ENCODE measurements around the gene RYR1.
A peak's percentile ranks its signal among the peaks of the same experiment; 100 is the strongest.
"Not testable (repeated sequence)": the region's sequence is repeated elsewhere in the genome, so short reads cannot be mapped to it uniquely, and the experiment has no call there.

Gene RYR1

DNA sequence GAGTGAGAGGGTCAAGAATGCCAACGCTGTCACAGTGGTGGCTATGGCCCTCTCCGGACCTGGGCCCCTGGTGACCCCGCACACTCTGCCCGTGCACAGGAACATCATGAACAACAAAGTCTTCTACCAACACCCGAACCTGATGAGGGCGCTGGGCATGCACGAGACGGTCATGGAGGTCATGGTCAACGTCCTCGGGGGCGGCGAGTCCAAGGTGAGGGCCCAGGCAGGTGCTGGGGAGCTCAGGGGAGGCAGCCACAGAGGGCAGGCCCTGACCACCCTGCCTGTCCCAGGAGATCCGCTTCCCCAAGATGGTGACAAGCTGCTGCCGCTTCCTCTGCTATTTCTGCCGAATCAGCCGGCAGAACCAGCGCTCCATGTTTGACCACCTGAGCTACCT is 62.6 kb downstream of the RYR1 start:
- no peak for DNase-seq

DNA sequence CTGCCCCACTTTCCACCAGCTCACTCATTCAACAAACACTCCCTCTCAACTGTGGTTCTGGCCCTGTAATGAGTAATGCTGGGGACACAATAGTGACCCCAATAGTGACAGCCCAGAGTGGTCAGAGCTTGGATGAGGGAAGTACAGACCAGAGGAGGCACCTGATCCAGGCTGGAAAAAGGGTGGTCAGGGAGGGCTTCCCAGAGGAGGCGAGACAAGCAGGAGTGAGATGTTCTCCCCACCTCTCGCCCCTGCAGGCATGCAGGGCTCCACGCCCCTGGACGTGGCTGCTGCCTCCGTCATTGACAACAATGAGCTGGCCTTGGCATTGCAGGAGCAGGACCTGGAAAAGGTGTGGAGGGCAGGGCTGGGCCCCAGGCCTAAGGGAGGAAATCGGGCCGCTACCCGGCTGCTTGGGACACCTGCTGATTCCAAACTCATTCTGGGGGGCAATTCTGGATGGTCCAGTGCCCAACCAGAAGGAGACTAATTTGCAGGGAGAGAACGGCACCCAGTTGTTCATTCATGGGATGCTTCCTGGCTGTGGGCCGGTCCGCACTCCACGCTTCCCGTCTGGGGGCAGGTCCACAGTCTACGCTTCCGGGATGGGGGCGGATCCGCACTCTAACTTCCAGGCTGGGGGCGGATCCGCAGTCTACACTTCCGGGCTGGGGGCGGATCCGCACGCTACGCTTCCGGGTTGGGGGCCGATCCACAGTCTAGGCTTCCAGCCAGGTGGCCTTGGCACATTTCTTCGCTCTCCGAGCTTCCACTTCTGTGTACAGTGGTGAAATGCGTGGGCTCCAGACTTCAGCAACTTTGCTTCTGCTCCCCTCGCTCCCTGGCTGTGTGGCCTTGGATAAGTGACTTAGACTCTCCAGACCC is 63.4 kb downstream of the RYR1 start:
- DNase-seq: no peak

DNA sequence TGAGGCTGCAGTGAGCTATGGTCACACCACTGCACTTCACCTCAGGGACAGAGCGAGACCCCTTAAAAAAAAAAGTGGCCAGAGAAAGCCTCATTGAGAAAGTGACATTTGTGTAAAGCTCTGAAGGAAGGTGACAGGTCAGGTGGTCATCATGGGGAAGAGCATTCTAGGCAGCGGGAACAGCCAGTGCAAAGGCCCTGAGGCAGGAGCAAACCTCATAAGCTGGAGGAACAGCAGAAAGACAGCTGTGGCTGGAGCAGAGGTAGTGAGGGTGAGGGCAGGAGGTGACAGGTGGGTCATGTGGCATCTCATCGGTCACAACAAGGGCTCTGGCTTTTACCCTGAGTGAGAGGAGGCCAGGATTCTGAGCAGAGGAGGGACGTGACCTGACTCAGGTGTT is 64.4 kb downstream of the RYR1 start:
- no peak for DNase-seq

DNA sequence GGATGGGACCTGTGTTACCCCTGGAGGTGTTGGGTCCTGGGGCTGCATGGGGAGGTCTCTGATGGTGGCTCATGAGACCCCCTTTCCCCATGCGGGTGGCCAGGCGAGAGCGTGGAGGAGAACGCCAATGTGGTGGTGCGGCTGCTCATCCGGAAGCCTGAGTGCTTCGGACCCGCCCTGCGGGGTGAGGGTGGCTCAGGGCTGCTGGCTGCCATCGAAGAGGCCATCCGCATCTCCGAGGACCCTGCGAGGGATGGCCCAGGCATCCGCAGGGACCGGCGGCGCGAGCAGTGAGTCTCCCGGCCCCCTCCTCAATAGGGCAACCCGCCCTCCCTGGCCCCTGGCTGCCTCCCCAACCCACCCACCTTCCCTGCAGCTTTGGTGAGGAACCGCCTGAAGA is 66.0 kb downstream of the RYR1 start:
- no peak for DNase-seq

DNA sequence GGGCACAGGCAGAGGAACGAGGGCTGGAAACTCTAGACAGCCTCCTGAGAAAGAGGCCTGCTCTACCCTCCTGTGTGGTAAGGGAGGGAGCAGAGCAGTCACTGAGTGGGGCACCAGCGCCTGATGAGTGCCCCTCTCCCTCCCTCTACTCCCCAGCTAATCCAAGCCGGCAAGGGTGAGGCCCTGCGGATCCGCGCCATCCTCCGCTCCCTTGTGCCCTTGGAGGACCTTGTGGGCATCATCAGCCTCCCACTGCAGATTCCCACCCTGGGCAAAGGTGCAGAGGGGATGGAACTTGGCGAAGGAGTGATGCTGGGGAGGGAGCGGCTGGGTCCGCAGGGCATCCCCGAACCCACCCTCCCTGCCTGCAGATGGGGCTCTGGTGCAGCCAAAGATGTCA is 67.0 kb downstream of the RYR1 start:
- DNase-seq: no peak

DNA sequence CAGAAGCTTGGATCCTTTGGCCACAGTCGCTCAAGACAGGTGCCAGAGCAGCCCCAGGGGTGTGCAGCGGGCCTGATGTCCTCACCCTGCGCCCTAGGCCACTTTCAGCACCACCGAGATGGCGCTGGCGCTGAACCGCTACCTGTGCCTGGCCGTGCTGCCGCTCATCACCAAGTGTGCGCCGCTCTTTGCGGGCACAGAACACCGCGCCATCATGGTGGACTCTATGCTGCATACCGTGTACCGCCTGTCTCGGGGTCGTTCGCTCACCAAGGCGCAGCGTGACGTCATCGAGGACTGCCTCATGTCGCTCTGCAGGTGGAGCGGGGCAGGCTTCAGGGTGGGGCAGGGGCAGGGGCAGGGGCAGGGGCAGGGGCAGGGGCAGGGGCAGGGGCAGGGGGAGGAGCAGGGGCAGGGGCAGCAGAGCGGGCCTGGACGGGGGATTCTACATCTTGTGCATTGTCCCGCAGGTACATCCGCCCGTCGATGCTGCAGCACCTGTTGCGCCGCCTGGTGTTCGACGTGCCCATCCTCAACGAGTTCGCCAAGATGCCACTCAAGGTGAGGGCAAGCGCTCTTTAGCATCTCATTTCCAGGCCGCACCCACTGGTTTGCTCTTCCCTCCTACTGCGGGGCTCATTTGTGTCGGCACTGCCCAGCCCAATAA is 69.1 kb downstream of the RYR1 start:
- DNase-seq: no peak

DNA sequence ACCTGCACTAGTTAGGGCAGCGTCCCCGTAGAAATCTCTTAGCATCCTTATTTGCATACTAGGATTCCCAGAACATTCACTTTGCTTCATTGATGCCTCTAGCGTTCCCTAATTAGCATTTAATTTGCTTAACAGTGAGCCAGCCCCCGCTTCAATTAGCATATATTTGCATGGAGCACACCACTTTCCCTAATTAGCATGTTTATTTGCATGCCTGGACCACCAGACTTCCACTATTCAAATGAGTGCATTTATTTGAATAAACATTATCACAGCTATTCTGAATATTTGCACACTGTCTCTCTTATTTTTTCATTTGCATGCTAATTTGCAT is 69.6 kb downstream of the RYR1 start:
- DNase-seq: no peak

DNA sequence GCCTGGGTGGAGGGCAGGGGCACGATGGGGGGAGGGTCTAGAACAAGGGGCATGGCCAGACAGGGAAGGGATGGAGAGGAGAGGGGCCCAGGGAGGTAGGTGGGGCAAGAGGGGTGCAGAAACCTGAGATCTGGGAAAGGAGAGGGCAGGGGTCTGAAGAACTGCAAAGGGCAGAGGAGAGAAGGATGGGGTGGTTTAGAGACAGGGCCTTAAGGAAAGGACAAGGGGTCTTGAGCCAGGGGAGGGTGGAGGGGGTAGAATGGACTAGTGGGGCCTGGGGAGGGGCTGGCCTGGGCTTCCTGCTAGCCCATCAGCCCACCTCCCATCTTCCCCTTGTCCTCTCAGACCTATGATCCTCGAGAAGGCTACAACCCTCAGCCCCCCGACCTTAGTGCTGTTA is 72.5 kb downstream of the RYR1 start:
- DNase-seq: no peak

DNA sequence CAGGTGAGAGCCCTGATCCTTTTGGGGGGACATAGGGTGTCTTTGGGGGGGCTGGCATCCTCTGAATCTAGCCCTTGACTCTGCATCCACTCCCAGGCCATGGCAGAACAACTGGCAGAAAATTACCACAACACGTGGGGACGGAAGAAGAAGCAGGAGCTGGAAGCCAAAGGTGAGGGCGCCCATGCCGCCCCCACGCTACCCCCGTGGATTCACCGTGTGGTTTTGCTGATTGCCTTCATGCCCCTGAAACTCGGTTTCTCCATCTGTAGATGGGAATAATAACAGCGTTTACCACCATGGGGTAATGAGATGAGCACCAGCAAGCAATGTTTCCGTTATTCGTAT is 72.9 kb downstream of the RYR1 start:
- no peak for DNase-seq

DNA sequence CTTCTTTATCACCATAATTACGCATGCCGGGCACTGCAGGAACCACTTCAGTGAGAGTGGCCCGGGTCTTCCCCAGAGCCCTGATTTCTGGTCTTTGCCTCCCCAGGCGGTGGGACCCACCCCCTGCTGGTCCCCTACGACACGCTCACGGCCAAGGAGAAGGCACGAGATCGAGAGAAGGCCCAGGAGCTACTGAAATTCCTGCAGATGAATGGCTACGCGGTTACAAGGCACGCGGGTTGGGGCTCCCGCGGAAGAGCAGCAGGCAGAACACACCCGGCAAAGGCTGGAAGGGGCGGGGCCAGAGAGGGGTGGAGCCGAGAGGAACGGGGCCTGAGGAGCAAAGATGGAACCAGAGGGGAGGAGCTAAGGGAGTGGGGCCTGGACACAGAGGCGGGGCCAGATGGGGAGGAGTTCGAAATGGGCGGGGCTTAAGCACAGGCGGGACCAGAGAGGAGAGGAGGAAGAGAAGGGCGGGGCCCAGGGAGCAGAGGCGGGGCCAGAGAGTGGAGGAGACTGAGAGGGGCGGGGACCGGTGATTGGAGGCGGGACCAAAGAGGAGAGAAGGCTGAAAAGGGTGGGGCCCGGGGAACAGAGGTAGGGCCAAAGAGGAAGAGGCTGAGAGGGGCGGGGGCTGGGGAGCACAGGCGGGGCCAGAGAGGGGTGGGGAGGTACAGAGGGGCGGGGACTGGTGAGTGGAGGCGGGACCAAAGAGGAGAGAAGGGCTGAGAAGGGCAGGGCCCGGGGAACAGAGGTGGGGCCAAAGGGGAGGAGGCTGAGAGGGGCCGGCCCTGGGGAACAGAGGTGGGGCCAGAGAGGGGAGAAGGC is 73.4 kb downstream of the RYR1 start:
- DNase-seq: peak; percentile 92

DNA sequence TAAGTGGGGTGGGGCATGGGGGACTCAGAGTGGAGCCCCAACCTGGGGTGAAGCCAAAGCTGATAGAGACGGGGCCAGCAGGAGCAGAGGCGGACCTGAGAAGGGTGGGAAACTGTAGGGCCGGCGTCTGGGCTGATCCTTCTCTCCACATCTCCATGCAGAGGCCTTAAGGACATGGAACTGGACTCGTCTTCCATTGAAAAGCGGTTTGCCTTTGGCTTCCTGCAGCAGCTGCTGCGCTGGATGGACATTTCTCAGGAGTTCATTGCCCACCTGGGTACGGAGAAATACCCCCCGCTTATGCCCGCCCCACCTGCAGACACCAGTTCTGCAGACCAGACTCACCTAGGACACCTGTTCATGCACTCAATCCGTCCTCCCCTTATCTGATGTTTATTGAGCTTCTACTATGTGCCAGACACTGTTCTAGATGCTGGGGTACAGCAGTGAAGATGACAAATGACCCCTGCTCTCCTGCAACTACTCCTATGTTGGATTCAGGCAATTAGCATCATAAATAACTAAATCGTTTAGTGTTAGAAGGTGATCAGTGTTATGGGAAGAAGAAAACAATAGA is 74.1 kb downstream of the RYR1 start:
- DNase-seq: no peak

DNA sequence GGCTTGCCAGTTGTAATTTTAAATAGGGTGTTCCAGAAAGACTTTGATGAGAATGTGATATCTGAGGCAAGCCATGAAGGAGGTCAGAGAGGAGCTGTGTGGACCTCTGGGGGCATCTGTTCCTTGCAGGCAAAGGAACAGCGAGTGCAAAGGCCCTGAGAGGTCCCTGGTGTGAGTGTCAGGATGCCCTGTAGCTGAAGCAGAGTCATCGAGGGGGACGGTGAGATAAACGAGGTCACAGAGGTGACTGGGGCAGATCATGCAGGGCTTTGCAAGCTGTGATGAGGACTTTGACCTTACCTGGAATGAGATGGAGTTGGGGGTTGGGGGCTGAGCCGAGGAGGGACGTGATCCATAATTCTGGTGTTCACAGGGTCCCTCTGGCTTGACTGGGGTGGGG is 75.0 kb downstream of the RYR1 start:
- no peak for DNase-seq

DNA sequence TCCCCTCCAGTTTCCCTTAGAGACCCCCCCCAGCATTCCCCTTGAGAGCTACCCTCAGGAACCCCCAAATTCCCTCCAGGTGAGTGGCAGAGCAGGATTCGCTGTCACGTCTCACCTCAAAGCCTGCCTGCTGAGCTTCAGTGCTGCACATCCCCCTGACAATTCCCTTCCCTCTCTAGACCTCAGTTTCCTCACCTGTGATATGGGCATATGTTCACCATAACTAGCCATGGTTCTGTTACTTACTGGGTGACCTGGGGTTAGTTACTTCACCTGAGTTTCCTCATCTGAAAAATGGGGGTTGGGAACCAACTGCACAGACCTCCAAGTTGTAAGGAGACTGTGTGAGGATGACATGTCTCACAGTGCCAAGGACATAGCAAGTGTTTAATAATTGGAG is 75.5 kb downstream of the RYR1 start:
- no peak for DNase-seq

DNA sequence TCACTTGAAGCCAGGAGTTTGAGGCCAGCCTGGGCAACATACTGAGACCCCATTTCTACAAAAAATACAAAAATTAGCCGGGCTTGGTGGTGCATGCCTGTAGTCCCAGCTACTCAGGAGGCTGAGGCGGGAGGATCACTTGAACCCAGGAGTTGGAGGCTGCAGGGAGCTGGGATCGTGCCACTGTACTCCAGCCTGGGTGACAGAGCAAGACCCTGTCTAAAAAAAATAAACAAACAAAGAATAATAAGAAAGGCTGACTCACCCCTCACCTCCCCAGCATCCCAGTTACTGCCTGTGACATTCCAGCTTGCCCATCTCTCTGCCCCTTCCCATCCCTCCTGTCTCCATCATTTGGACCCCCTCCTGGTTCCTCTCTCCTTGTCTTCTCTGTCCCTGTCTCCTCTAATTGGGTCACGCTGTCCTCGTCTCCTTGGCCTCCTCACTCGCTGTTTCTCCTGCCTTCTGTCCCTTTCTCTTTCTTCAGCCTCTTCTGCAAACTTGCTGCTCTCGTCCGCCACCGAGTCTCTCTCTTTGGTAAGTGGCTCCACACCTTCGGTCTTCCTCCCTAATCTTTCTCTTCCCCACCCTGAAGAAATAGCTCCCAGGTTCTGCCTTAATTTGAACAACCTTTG is 77.7 kb downstream of the RYR1 start:
- DNase-seq: no peak

DNA sequence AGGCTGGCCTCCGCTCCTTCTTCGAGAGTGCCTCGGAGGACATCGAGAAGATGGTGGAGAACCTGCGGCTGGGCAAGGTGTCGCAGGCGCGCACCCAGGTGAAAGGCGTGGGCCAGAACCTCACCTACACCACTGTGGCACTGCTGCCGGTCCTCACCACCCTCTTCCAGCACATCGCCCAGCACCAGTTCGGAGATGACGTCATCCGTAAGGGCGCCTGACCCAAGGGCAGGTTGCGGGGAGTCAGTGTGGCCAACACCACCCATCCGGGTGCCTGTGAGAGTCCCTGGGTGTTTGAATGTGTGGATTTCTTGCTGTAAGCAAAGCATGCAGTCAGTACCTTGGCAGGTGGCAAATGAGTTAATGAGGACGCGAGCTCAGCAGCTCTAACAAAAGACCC is 78.8 kb downstream of the RYR1 start:
- no peak for DNase-seq

DNA sequence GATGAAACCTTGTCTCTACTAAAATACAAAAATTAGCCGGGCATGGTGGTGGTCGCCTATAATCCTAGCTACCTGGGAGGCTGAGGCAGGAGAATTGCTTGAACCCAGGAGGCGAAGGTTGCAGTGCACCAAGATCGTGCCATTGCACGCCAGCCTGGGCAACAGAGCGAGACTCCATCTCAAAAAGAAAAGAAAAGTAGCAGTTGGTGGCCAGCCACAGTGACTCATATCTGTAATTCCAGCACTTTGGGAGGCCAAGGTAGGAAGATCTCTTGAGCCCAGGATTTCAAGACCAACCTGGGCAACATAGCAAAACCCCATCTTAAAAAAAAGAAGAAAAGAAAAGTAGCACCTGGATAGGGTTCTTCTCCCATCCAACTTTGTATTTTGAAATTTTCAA is 79.7 kb downstream of the RYR1 start:
- not testable (repeated sequence) for DNase-seq

DNA sequence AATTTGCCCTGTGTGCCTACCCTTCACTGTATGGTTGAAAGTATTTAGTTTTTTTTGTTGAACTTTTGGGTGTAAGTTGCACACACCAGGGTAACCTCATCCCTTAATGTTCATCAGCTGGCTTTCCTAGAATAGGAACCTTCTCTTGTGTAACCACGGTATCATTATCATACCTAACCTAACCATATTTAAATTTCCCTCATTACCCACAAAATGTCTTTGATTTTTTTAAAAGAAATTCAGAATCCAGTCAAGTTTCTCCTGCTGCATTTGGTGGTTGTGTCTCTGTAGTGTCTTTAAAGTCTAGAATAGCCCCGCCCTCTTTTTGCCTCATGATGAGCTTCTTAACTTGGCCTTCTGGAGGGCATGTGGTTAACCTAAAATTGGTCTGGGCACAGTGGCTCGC is 80.3 kb downstream of the RYR1 start:
- no peak for DNase-seq

DNA sequence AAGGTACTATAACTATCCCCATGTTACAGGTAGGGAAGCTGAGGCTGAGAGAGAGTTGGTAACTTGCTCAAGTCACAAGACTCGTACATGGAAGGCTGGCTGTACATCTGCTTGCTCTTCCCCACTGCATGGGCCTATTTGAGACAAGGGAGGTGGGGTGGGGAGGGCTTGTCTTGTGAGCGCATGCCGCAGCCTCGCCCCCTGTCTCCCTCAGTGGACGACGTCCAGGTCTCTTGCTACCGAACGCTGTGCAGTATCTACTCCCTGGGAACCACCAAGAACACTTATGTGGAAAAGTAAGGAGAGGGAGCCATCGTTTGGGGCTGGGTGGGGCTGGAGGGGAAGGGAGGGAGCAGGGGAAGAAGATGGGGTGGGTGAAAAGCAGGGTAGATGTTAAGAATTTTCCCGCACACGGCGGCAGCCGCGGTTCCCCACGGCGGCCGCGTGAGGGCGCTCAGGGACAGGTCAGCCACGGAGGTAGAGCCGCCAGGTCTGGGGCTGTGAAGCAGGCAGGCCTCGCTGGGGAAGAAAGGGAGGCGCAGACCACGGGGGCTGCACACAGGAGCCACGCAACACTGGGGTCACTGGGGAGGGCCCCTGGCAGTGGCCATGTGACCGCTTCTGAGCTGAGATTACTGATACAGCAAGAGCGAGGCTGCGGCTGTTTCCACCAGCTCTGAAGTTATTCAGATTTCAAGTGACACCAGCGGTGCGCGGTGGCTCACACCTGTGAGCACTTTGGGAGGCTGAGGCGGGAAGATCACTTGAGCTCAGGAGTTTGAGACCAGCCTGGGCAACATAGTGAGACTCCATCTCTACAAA is 81.5 kb downstream of the RYR1 start:
- peak; percentile 45 for DNase-seq

DNA sequence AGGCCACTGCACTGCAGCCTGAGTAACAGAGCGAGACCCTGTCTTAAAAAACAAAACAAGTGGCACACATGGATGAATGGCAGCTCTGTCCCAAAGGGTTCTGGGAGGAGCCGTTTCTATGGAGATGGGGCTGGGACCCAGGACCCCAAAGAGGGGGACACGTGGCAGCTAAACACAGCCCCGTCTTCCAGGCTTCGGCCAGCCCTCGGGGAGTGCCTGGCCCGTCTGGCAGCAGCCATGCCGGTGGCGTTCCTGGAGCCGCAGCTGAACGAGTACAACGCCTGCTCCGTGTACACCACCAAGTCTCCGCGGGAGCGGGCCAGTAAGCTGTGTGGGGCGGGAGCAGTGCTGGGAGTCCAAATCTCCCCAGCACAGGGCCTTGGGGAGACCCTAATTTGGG is 82.4 kb downstream of the RYR1 start:
- DNase-seq: no peak

DNA sequence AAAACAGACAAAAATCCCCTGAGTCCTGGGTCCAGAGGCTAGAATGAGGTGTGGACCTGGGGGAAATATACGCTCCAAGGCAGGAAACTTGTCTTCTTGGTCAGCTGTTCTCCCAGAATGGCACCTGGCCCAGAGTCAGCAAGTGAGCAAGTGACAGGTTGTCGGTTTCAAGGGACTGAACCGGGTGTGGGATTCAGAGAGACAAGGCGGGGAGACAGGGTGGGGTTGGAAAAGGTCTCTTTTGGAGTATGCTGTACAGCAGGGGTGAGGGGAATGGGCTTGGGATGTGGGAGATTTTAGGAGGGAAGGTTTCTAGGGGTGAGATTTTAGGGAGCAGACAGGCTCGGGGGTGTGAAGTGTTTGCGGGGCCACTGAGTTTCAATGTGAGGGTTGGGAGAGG is 83.3 kb downstream of the RYR1 start:
- DNase-seq: no peak

DNA sequence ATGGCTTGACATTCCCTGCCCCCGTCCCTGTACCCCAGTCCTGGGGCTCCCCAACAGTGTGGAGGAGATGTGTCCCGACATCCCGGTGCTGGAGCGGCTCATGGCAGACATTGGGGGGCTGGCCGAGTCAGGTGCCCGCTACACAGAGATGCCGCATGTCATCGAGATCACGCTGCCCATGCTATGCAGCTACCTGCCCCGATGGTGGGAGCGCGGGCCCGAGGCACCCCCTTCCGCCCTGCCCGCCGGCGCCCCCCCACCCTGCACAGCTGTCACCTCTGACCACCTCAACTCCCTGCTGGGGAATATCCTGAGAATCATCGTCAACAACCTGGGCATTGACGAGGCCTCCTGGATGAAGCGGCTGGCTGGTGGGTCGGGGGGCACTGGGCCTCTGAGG is 83.8 kb downstream of the RYR1 start:
- no peak for DNase-seq

DNA sequence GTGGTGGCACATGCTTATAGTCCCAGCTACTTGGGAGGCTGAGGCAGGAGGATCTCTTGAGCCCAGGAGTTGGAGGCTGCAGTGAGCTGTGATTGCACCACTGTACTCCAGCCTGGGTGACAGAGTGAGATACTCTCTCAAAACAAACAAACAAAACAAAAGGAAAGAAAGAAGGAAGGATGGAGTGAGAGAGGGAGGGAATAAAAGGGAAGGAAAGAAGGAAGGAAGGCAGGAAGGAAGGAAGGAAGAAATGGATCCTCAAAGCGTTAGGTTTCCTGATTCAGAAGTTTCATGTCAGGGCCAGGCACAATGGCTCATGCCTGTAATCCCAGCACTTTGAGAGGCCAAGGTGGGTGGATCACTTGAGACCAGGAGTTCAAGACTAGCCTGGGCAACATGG is 84.5 kb downstream of the RYR1 start:
- not testable (repeated sequence) for DNase-seq

All from NCI-H226 (cell line).